Parathyroid adenoma (tissue), 2 donors: Measurements from ENCODE around the gene BEND6.

Experiments used
- H2AFZ ChIP-seq: fragments of 300-600 bp; sonication (generic); one replicate; pipeline ENCODE4 v1.7.0; 2017; ENCODE audit warnings: antibody characterized with exemption, mild to moderate bottlenecking
- H3K27ac ChIP-seq: fragments of 300-600 bp; sonication (generic); one replicate; pipeline ENCODE4 v1.7.0; 2017
- H3K27me3 ChIP-seq: fragments of 300-600 bp; sonication (generic); one replicate; pipeline ENCODE4 v1.7.0; 2017; ENCODE audit warnings: low read length; ENCODE audit not compliant: control insufficient read depth, insufficient read depth
- H3K36me3 ChIP-seq: fragments of 300-600 bp; sonication (generic); one replicate; pipeline ENCODE4 v1.7.0; 2017; ENCODE audit warnings: low read length; ENCODE audit not compliant: control insufficient read depth, insufficient read depth
- H3K4me1 ChIP-seq: fragments of 300-600 bp; sonication (generic); one replicate; pipeline ENCODE4 v1.7.0; 2017; ENCODE audit warnings: control low read depth
- H3K4me2 ChIP-seq: fragments of 300-600 bp; sonication (generic); one replicate; pipeline ENCODE4 v1.7.0; 2017; ENCODE audit warnings: low read length
- H3K4me3 ChIP-seq: fragments of 300-600 bp; sonication (generic); one replicate; pipeline ENCODE4 v1.7.0; 2017; ENCODE audit warnings: low read depth, low read length
- H3K79me2 ChIP-seq: fragments of 300-600 bp; sonication (generic); one replicate; pipeline ENCODE4 v1.7.0; 2017; ENCODE audit warnings: control low read depth
- H3K9ac ChIP-seq: fragments of 300-600 bp; sonication (generic); one replicate; pipeline ENCODE4 v1.7.0; 2017; ENCODE audit warnings: mild to moderate bottlenecking
- H3K9me3 ChIP-seq: fragments of 300-600 bp; sonication (generic); one replicate; pipeline ENCODE4 v1.7.0; 2017; ENCODE audit warnings: low read length; ENCODE audit not compliant: control insufficient read depth
- TF ChIP-seq, protein P1 (sequence below): fragments of 300-600 bp; sonication (generic); IDR thresholded peaks from one replicate; pipeline ENCODE4 v1.7.0; 2017; ENCODE audit warnings: antibody characterized with exemption, mild to moderate bottlenecking
- donor health status: primary hyperparathyroidism.

BEND6 gene

DNA sequence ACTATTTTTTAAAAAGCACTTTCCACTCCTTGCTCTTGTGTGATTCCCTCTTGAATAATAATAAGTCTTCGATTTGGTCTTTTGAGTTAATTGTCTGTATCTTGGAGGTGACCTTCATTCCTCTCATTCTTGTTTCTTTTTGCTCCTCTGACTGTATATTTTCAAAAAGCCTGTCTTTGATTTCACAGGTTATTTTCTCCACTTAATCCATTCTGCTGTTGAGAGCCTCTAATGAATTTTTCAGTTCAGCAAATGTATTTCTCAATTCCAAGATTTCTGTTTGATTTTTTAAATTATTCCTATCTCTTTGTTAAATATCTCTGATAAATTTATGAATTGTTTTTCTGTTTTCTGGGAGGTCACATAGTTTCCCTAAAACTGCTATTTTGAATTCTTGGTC, 69.9 kb downstream of the BEND6 start:
- no peak overlapping the region for H3K27ac ChIP-seq
- H3K27me3 ChIP-seq, result no peaks in the 10 kb centered on the region
- no peak overlapping the region for H3K9ac ChIP-seq
- H3K79me2 ChIP-seq, result no peaks in the 10 kb centered on the region
- no peaks in the 10 kb centered on the region for H3K9me3 ChIP-seq
- no peaks in the 10 kb centered on the region for H3K4me1 ChIP-seq
- TF ChIP-seq, protein P1, sequence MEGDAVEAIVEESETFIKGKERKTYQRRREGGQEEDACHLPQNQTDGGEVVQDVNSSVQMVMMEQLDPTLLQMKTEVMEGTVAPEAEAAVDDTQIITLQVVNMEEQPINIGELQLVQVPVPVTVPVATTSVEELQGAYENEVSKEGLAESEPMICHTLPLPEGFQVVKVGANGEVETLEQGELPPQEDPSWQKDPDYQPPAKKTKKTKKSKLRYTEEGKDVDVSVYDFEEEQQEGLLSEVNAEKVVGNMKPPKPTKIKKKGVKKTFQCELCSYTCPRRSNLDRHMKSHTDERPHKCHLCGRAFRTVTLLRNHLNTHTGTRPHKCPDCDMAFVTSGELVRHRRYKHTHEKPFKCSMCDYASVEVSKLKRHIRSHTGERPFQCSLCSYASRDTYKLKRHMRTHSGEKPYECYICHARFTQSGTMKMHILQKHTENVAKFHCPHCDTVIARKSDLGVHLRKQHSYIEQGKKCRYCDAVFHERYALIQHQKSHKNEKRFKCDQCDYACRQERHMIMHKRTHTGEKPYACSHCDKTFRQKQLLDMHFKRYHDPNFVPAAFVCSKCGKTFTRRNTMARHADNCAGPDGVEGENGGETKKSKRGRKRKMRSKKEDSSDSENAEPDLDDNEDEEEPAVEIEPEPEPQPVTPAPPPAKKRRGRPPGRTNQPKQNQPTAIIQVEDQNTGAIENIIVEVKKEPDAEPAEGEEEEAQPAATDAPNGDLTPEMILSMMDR, result no peak
- no peak overlapping the region for H3K4me3 ChIP-seq
- no peak overlapping the region for H3K4me2 ChIP-seq
- H2AFZ ChIP-seq, result no peak overlapping the region
- H3K36me3 ChIP-seq, result no peaks in the 10 kb centered on the region

DNA sequence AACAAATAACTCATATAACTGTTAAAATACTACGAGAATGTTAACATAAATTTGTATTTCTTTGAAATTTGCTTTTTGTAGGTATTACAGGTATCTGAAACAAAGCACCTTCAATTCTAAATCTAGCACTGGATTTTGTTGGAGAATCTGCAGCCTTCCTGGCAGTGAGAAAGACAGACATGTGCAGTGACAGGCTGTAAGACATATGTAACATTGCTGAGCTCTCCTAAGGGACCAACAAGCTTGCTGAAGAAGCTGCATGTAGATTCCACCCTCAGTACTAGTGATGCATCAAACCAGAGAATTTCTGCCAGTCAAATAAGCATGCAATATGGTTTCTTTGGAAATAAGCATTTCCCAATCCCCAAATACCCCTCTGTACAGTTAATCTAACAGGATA, 71.1 kb downstream of the BEND6 start:
- Histone ChIP-seq H3K27ac (no peak overlapping the region), H3K36me3 (no peaks in the 10 kb centered on the region)

DNA sequence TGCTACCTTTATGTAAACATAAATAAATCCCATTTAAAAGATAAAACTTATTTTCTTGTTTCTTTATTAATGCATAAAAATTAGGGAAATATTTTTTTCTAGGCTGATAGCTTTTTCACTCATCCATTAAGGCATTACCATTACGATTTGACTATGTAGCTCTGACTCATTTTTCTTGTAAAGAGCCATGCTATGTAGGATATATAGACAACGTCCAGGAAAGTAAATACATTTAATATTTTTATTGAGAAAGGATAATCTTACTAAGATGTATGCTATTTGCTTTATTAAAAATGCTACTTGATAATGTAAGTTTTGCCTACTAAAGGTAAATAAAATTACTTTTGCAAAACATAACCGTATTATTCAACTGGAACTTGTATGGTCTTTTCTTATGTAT, 72.4 kb downstream of the BEND6 start:
- no peak overlapping the region for H3K4me3 ChIP-seq
- H3K4me2 ChIP-seq, result no peak overlapping the region
- no peaks in the 10 kb centered on the region for H3K27me3 ChIP-seq
- H3K4me1 ChIP-seq, result no peaks in the 10 kb centered on the region
- no peaks in the 10 kb centered on the region for H3K36me3 ChIP-seq
- no peak overlapping the region for H3K27ac ChIP-seq
- no peaks in the 10 kb centered on the region for H3K79me2 ChIP-seq
- no peaks in the 10 kb centered on the region for H3K9me3 ChIP-seq
- no peak overlapping the region for H3K9ac ChIP-seq
- TF ChIP-seq, protein P1, result no peak
- H2AFZ ChIP-seq, result no peak overlapping the region

More for the DNA sequence above, 71.1 kb downstream of the BEND6 start:
- H2AFZ ChIP-seq, result no peak overlapping the region
- H3K4me2 ChIP-seq, result no peak overlapping the region
- no peaks in the 10 kb centered on the region for H3K79me2 ChIP-seq
- no peaks in the 10 kb centered on the region for H3K4me1 ChIP-seq
- TF ChIP-seq, protein P1, result no peak
- no peak overlapping the region for H3K9ac ChIP-seq
- no peak overlapping the region for H3K4me3 ChIP-seq
- H3K27me3 ChIP-seq, result no peaks in the 10 kb centered on the region
- H3K9me3 ChIP-seq, result no peaks in the 10 kb centered on the region

DNA sequence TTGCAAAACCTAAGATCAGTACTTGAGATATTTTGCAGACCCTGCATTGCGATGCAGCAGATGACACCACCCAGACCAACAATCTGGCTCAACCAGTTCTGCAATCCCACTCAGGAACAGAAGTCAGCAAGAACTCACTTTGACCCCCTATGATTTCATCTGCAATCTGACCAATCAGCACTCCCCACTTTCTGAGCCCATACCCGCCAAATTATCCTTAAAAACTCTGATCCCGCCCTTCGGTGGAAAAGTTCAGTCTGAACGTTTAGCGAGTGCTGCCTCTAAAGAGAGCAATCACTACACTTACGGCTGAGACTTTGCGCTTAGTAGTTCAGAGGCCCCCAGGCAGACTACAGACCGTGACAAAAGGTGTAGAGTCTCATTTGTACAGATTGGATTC, 74.3 kb downstream of the BEND6 start:
- TF ChIP-seq, protein P1, result no peak
- Histone ChIP-seq H3K9me3 (no peaks in the 10 kb centered on the region), H3K4me2 (no peak overlapping the region), H3K4me3 (no peak overlapping the region), H3K79me2 (no peaks in the 10 kb centered on the region), H3K36me3 (no peaks in the 10 kb centered on the region), H2AFZ (peak overlapping the region; percentile 38), H3K4me1 (no peaks in the 10 kb centered on the region), H3K27ac (no peak overlapping the region), H3K9ac (no peak overlapping the region), H3K27me3 (no peaks in the 10 kb centered on the region)

DNA sequence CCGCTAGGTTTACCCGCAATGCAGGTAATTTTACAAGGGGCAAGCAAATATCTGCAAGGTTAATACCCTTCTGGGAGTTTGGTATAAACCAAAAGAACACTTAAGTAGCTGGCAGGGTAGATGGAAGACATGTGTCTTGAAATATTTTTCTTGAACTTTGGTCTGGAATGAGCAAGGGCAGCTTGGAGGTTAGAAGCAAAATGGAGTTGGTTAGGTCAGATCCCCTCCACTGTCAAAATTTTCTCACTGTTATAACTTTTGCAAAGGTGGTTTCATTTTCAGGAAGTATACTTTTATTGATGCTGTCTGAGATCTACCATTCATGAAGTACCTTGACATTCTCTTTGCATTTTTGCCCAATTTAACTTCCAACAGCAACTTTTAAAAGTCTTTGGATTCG, 78.3 kb downstream of the BEND6 start:
- TF ChIP-seq, protein P1, result no peak
- no peak overlapping the region for H3K4me3 ChIP-seq

More for the DNA sequence above, 78.3 kb downstream of the BEND6 start:
- no peaks in the 10 kb centered on the region for H3K9me3 ChIP-seq
- H3K4me1 ChIP-seq, result no peaks in the 10 kb centered on the region
- H3K4me2 ChIP-seq, result no peak overlapping the region
- H3K27me3 ChIP-seq, result no peaks in the 10 kb centered on the region
- no peak overlapping the region for H3K9ac ChIP-seq
- no peaks in the 10 kb centered on the region for H3K79me2 ChIP-seq
- no peak overlapping the region for H3K27ac ChIP-seq
- no peaks in the 10 kb centered on the region for H3K36me3 ChIP-seq
- no peak overlapping the region for H2AFZ ChIP-seq
